Measurements from ENCODE around the gene ERP29. TPM values are rescaled to one million over a fixed set of nuclear protein-coding genes. Genes with fewer than 3 reads are reported as not detected.
"Not testable (repeated sequence)": the region's sequence is repeated elsewhere in the genome, so short reads cannot be mapped to it uniquely, and the experiment has no call there.

ERP29 gene
- total RNA-seq, 6 experiments from 2014 or later: 41.7 to 124 (median 94.3) TPM

GRCh38 chr12:111984820-111985219 lies 28.4 kb upstream of the ERP29 start:
- H3K9me3 ChIP-seq: no peaks in the 10 kb centered on the region
- no peaks in the 10 kb centered on the region for H3K4me1 ChIP-seq
- no peaks in the 10 kb centered on the region for H3K27me3 ChIP-seq
- ATAC-seq (no peak), DNase-seq (no peak)
- H3K36me3 ChIP-seq: no peaks in the 10 kb centered on the region
- no peak for TF ChIP-seq CTCF (IDR thresholded peaks at IDR 0.05)
- no peak for TF ChIP-seq POLR2A (IDR thresholded peaks at IDR 0.05)
- H3K4me3 ChIP-seq: no peak overlapping the region
- intact Hi-C loops (cut with DNase I): no loop called here
- 94% methylated on average over 2 of the region's 2 CpGs for WGBS (ENCODE audit: insufficient coverage, low coverage, low lambda C conversion rate, missing lambda C conversion rate)
- no peak overlapping the region for H3K27ac ChIP-seq

GRCh38 chr12:111991535-111991934 lies 21.7 kb upstream of the ERP29 start:
- Histone ChIP-seq H3K9me3 (no peaks in the 10 kb centered on the region), H3K27me3 (no peaks in the 10 kb centered on the region), H3K4me3 (no peak overlapping the region), H3K4me1 (no peaks in the 10 kb centered on the region), H3K36me3 (no peaks in the 10 kb centered on the region), H3K27ac (no peak overlapping the region)
- no peak for DNase-seq
- ATAC-seq: no peak
- intact Hi-C loops (cut with DNase I): no loop called here
- WGBS (ENCODE audit: insufficient coverage, low coverage, low lambda C conversion rate, missing lambda C conversion rate): 66% methylated on average over 2 of the region's 2 CpGs
- TF ChIP-seq POLR2A (IDR thresholded peaks at IDR 0.05): no peak

- H3K36me3 ChIP-seq: no peaks in the 10 kb centered on the region
- no peak for DNase-seq
- H3K9me3 ChIP-seq: no peaks in the 10 kb centered on the region
- H3K27ac ChIP-seq: no peak overlapping the region
- no peaks in the 10 kb centered on the region for H3K27me3 ChIP-seq
- peaks cover 0 to under 1% (median under 1%) of the 10 kb centered on the region in 4 donors for H3K4me1 ChIP-seq
- intact Hi-C loops (cut with DNase I): no loop called here
- no peak for TF ChIP-seq POLR2A (IDR thresholded peaks at IDR 0.05)
- TF ChIP-seq CTCF (IDR thresholded peaks at IDR 0.05): no peak
- 80% methylated on average over 1 of the region's 4 CpGs for WGBS (ENCODE audit: insufficient coverage, low coverage, low lambda C conversion rate, missing lambda C conversion rate)
- ATAC-seq: no peak
- H3K4me3 ChIP-seq: no peak overlapping the region
Measured at GRCh38 chr12:111991946-111992345, 21.3 kb upstream of the ERP29 start.

GRCh38 chr12:111992464-111992863 lies 20.8 kb upstream of the ERP29 start:
- H3K4me1 ChIP-seq: peaks cover 0 to 6% (median 3%) of the 10 kb centered on the region in 4 donors
- no peak overlapping the region for H3K4me3 ChIP-seq
- 69% methylated on average over 6 of the region's 6 CpGs for WGBS (ENCODE audit: insufficient coverage, low coverage, low lambda C conversion rate, missing lambda C conversion rate)
- intact Hi-C loops (cut with DNase I): no loop called here
- H3K27me3 ChIP-seq: no peaks in the 10 kb centered on the region
- ATAC-seq (no peak), DNase-seq (no peak)
- H3K36me3 ChIP-seq: no peaks in the 10 kb centered on the region
- no peak overlapping the region for H3K27ac ChIP-seq
- TF ChIP-seq POLR2A (IDR thresholded peaks at IDR 0.05): no peak
- TF ChIP-seq CTCF (IDR thresholded peaks at IDR 0.05): no peak
- no peaks in the 10 kb centered on the region for H3K9me3 ChIP-seq

- Histone ChIP-seq H3K36me3 (no peaks in the 10 kb centered on the region), H3K4me3 (no peak overlapping the region), H3K27ac (no peak overlapping the region), H3K27me3 (no peaks in the 10 kb centered on the region), H3K9me3 (no peaks in the 10 kb centered on the region), H3K4me1 (peaks cover 0 to 7% (median 3%) of the 10 kb centered on the region in 4 donors)
- intact Hi-C loops (cut with DNase I): no loop called here
- 66% methylated on average over 2 of the region's 2 CpGs for WGBS (ENCODE audit: insufficient coverage, low coverage, low lambda C conversion rate, missing lambda C conversion rate)
- ATAC-seq (no peak), DNase-seq (no peak)
- no peak for TF ChIP-seq CTCF (IDR thresholded peaks at IDR 0.05)
- no peak for TF ChIP-seq POLR2A (IDR thresholded peaks at IDR 0.05)
Measured at GRCh38 chr12:111993292-111994150, 19.7 kb upstream of the ERP29 start.

GRCh38 chr12:111994211-111995111 lies 18.8 kb upstream of the ERP29 start:
- DNase-seq; H3K36me3 ChIP-seq; H3K4me1 ChIP-seq; H3K9me3 ChIP-seq; ATAC-seq; H3K27ac ChIP-seq; H3K27me3 ChIP-seq; intact Hi-C loops (cut with DNase I); H3K4me3 ChIP-seq: not testable (repeated sequence)
- 66% methylated on average over 17 of the region's 17 CpGs for WGBS (ENCODE audit: insufficient coverage, low coverage, low lambda C conversion rate, missing lambda C conversion rate)
